ENCODE data around the gene ITPKB. TPM values are rescaled to one million over a fixed set of nuclear protein-coding genes. Genes with fewer than 3 reads are reported as not detected.

The ITPKB gene
- total and polyA plus RNA-seq, 2 of the 13 experiments (the other 11 are each of a cell fraction or from before 2014, with no cell fraction given), result not detected

- TF ChIP-seq ZBTB3 (CRISPR knock-in tag; IDR thresholded peaks at IDR 0.05; ENCODE audit: borderline replicate concordance, low read depth), result no peak
- TF ChIP-seq ZNF619 (CRISPR knock-in tag; IDR thresholded peaks at IDR 0.05), result no peak
- TF ChIP-seq ZNF792 (CRISPR knock-in tag; IDR thresholded peaks at IDR 0.05), result no peak
Observed at GRCh38 chr1:226604560-226605317, 134.3 kb downstream of the ITPKB start (continued).

- DNase-seq (ENCODE audit: low spot score), result no peak
- TF ChIP-seq GMEB2 (CRISPR knock-in tag; IDR thresholded peaks at IDR 0.05; ENCODE audit: low read depth), result no peak
- TF ChIP-seq RBM22 (optimal IDR thresholded peaks at IDR 0.05; ENCODE audit: low read length), result no peak
- no peak for TF ChIP-seq SP140L (CRISPR knock-in tag; IDR thresholded peaks at IDR 0.05; ENCODE audit: borderline replicate concordance)
- TF ChIP-seq HNRNPH1 (optimal IDR thresholded peaks at IDR 0.05; ENCODE audit: low read depth, low read length), result no peak
- TF ChIP-seq ZNF788 (CRISPR knock-in tag; IDR thresholded peaks at IDR 0.05; ENCODE audit: borderline replicate concordance), result no peak
- no peak for TF ChIP-seq AKAP8 (CRISPR knock-in tag; IDR thresholded peaks at IDR 0.05)
- TF ChIP-seq ZNF616 (CRISPR knock-in tag; IDR thresholded peaks at IDR 0.05; ENCODE audit: low read depth), result no peak
- TF ChIP-seq DPF2 (CRISPR knock-in tag; IDR thresholded peaks at IDR 0.05; ENCODE audit: borderline replicate concordance, low read depth), result no peak
- TF ChIP-seq ZSCAN20 (CRISPR knock-in tag; IDR thresholded peaks at IDR 0.05; ENCODE audit: borderline replicate concordance), result no peak
- TF ChIP-seq WIZ (CRISPR knock-in tag; IDR thresholded peaks at IDR 0.05), result no peak
- no peak for TF ChIP-seq POGZ (CRISPR knock-in tag; IDR thresholded peaks at IDR 0.05)
- no peak for TF ChIP-seq ZNF383 (CRISPR knock-in tag; IDR thresholded peaks at IDR 0.05; ENCODE audit: borderline replicate concordance)
- TF ChIP-seq RORA (CRISPR knock-in tag; IDR thresholded peaks at IDR 0.05), result no peak
- no peak for TF ChIP-seq RFXANK (CRISPR knock-in tag; IDR thresholded peaks at IDR 0.05)
- no peak for TF ChIP-seq ZNF33B (CRISPR knock-in tag; IDR thresholded peaks at IDR 0.05)
- TF ChIP-seq RARA (CRISPR knock-in tag; IDR thresholded peaks at IDR 0.05), result no peak
- TF ChIP-seq ZNF710 (CRISPR knock-in tag; IDR thresholded peaks at IDR 0.05; ENCODE audit: borderline replicate concordance), result no peak
Observed at GRCh38 chr1:226603858-226604559, 135.1 kb downstream of the ITPKB start.

More at GRCh38 chr1:226603858-226604559, 135.1 kb downstream of the ITPKB start:
- Histone ChIP-seq H3K27me3 (ENCODE audit: control insufficient read depth in 1 of 2, insufficient read depth in 2 of 2, low read length in 2 of 2) (peaks cover 4 to 29% of the 10 kb centered on the region in 2 experiments; a peak in 4 of 5 replicates), H3K4me2 (ENCODE audit: low read depth, low read length) (no peak overlapping the region), H3K79me2 (ENCODE audit: insufficient read depth, low read length) (no peaks in the 10 kb centered on the region), H4K20me1 (ENCODE audit: insufficient read depth, low read length) (no peaks in the 10 kb centered on the region), H3K27ac (ENCODE audit: extremely low read length, insufficient read depth, low read length) (no peak overlapping the region), H3K4me1 (ENCODE audit: insufficient read depth, low read length) (peaks cover 12% of the 10 kb centered on the region), H3K36me3 (replicated peaks in 1 of 2; ENCODE audit: control insufficient read depth in 1 of 2, insufficient read depth in 2 of 2, low read length in 2 of 2) (no peaks in the 10 kb centered on the region), H3K9ac (ENCODE audit: insufficient read depth, low read depth, low read length) (no peak overlapping the region), H3K4me3 (replicated peaks in 1 of 3; ENCODE audit: insufficient read depth in 1 of 3, low read depth in 2 of 3, low read length in 3 of 3) (no peak overlapping the region), H2AFZ (ENCODE audit: low read length) (no peak overlapping the region), H3K9me3 (ENCODE audit: low read length) (no peaks in the 10 kb centered on the region)
- no peak for FAIRE-seq
- ATAC-seq, result no peak
- POLR2A ChIA-PET, result no interaction called here
- CTCF ChIA-PET (ENCODE audit: low intra/inter-chr PET ratio, low total read pairs), result no interaction called here
- in situ Hi-C loops (cut with HindIII; ENCODE audit: extremely low pct_ligation_motif_present, low pct_unique_long_range_greater_than_20kb) (loop anchor here (10.0 kb wide), 1 partner anchor 179 kb away; no protein-coding TSS in a partner anchor), intact Hi-C loops (cut with micrococcal nuclease; ENCODE audit: unreplicated experiment) (loop anchor here (10.0 kb wide), 1 partner anchor 179 kb away; no protein-coding TSS in a partner anchor)
- no TSS peak for BruUV-seq (replicated peaks)
- WGBS (ENCODE audit: low lambda C conversion rate), result 53% methylated on average over 10 of the region's 19 CpGs
